GM08714 (cell line): ENCODE results near the gene P3H2.

Experiments used
- H3K4me3 ChIP-seq: fragments of 200-500 bp; sonication (Bioruptor generic); 2 replicates; pipeline ENCODE4 v1.5.1; 2014; ENCODE audit warnings: mild to moderate bottlenecking, low read length, inconsistent platforms
- ZNF274 ChIP-seq: IDR thresholded peaks from 2 replicates; pipeline ENCODE4 v1.6.1; 2012; ENCODE audit warnings: mild to moderate bottlenecking, low read depth, low read length

Gene P3H2

DNA sequence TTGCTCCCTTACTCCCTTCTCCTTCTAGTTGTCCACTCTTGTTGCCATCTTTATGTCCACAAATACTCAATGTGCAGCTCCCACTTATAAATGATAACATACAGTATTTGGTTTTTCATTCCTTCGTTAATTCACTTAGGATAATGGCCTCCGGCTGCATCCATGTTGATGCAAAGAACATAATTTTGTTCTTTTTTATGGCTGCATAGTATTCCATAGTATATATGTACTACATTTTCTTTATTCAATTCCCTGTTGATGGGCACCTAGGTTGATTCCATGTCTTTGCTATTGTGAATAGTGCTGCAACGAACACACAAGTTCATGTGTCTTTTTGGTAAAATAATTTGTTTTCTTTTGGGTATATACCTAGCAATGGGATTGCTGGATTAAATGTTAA, 21.3 kb upstream of the P3H2 start:
- no peak for TF ChIP-seq ZNF274
- no peak overlapping the region for H3K4me3 ChIP-seq

DNA sequence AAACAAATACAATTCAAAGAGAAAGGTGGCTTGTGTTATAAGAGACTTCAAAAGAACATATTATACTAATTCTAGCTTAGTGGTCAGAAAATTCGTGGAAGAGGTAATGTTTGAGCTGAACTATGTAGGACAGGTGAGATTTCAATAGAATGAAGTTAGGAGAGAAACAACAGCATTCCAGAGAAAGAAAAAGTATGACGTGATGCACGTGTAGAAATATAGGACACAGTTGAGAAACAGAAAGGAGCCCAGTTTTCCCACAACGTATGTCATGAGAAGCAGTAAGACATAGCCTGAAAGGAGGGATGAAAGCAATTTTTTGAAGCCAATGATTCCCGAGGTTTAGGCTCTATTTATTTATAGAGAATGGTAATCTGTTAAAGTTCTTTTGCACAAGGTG, 18.7 kb upstream of the P3H2 start:
- TF ChIP-seq ZNF274 = no peak
- H3K4me3 ChIP-seq = no peak overlapping the region

DNA sequence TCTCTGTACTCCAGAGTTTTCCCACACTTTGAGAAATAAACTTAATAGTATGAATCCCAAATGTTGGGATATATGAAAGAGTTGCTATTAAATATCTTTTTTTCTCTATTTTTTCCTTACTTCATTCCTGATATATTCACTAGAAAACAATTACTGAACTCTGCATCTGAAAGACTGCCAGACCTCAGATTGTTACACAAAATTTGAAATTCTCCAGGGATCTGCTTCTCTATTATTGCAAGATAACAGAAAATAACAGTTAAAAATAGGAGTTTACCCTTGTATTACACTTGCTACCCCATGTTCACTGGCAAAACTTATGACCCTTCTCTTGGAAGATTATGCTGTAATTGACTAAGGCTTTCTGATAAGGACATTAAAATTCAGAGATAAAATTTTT, 11.7 kb upstream of the P3H2 start:
- no peak overlapping the region for H3K4me3 ChIP-seq
- TF ChIP-seq ZNF274 = no peak

DNA sequence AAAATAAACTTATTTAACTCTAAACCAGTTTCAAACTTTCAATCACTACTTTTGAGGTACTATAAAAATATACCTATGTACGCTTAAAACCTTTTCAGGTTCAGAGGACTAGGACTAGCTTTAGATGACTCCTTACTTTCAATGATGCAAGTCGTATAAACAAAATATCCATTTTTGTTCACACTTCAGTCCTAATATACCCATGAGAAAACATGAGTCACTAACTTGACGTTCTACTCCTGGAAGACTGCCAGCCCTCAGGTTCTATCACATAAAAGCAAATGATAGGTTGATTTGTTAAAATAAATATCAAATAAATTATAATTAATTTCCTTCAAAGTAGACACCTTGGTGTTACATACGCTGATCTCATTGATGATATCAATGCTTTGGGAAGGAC, 10.6 kb upstream of the P3H2 start:
- no peak for TF ChIP-seq ZNF274
- H3K4me3 ChIP-seq = no peak overlapping the region

DNA sequence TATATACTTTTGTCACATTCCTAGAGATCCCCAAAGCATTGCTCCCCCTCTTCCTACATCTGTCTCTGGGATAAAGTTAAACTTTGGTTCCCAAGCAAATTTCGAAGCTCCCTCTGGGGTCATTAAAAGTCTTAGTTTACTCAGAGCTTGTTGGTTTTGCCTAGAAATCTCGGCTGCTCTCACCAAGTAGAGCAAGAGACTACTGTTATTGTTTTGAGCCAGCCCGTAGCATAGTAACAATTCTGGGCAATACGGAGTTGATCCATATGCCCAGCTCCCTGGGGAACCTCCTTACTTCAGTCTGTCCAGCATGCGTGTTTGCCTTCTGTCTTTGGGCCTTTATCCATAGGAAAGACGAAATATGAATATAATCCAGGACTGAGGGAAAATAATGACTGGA, 10.0 kb upstream of the P3H2 start:
- no peak for TF ChIP-seq ZNF274
- H3K4me3 ChIP-seq = no peak overlapping the region

DNA sequence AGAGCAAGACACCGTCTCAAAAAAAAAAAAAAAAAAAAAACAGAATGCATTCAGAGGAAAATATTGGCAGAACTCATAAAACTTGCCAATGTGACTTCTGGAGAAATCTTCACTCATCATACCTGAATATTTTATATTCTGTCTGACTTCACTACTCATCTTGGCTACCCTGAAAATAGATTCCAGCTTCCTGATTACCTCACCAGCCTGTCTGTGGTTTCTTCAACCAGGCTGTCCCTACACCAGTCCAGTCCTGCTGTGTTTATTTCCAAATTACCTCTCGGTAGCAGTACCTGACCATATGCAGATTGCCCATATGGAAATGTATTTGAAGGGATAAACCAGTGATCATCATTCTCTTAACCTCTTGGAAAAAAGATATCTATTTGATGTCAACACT, 9.3 kb upstream of the P3H2 start:
- TF ChIP-seq ZNF274 = no peak
- no peak overlapping the region for H3K4me3 ChIP-seq

DNA sequence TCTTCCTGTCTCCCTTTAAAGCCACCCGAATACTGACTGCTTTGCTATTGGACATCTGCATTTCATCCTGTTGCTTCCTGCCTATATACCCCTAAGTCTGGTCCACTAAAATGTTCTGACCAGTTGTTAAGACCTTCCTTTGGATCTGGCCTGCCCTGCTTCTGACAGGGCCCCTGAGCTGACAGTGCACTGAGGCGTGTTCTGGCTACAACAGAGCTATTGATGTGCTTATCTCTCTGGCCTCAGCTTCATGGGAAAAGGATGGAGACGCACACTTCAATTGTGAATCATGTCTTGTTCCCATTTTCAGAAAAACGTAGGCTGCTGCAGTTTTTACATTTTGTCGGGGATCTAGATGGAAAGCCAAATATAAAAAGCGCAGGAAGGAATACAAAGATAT, 7.1 kb upstream of the P3H2 start:
- TF ChIP-seq ZNF274 = no peak
- H3K4me3 ChIP-seq = no peak overlapping the region

DNA sequence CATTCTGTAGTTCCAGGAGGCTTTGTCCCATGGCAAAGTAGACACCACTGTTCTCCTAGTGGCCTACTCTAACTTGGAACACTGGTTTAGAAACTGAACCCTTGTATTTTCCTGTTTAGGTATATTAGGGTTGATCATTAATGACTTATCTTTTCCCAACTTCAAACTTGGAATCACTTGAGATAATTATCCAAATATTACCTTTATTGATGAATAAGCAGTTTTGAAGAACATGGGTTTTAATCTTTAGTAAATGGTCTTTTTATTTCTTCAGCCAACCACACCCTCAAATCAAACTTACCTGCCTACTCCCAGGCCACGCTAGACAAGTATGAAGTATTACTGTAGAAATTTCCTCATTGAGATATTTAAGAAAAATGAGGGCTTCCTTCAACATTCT, 6.5 kb upstream of the P3H2 start:
- H3K4me3 ChIP-seq = no peak overlapping the region
- TF ChIP-seq ZNF274 = no peak

DNA sequence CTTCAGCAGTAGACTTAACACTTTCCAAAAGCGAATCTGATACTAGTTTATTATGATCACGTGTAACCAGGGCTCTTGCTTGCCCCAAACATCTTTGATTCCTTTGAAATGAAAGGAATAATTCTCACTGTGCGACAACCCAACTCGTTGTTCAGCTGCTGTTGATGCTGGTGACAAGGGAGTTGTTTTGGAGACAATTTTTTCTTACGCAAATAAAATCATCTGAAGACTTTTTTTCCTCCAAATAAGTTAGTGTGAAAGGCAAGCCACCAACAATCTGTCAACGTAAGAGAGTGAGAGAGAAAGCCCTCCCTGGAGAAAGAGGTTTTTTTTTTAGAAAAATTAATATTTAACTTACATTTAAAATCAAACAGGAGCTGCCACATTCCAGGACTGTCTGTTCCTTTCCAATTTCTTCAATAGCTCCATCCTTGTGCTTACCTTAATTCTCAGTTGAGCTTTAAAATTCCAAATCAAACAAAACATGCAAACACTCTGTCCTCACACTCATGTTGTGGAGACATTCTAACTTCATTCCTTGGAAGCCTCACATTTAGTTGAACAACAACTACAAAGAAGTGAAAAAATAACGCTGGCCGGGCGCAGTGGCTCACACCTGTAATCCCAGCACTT, 4.9 kb upstream of the P3H2 start:
- no peak for TF ChIP-seq ZNF274

DNA sequence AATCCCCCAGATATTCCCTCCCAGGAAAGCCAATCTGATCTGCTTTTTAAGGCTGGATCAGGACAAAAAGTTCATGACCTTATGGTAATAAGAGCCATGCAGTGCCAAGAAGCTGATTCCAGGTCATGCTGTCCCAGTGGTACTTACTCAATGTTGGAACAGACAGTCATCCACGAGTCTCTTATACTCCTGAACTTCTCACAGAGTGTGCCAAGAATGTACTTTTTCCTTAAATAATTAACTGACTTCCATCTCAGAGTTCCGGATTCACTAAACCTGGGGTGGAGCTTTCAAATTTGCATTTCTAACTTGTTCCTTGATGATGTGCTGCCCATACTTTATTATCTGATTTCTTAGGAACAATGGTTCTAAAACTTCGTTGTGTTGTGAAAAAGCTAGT, 3.4 kb upstream of the P3H2 start:
- H3K4me3 ChIP-seq = no peak overlapping the region
- no peak for TF ChIP-seq ZNF274

More for the DNA sequence above, 4.9 kb upstream of the P3H2 start:
- no peak overlapping the region for H3K4me3 ChIP-seq

DNA sequence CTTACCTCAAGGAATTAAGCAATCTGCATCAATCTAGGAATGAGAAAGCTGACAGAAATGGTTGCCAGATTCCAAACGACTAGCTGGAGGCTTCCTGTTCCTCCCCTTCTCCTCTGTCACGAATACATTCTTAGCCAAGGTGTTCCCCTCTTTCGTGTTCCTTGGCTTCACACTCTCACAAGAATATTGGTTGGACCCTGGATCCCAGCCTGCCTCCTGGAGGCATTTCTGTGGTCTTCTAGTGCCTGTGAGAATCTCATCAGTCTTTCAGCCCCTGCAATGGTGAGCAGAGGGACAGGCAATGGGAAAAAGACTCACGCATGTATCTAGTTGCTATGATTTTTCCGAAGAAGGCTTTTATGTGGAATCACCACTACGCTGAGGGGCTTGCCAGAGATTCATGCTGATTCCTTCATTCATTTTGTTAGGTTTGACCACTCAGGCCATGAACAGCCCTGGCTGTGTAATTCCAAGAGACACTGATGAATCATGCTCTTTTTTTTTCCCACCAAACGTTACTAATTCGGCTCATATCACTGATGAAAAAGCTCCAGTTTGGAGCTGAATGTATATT, 1.6 kb upstream of the P3H2 start:
- H3K4me3 ChIP-seq = no peak overlapping the region
- TF ChIP-seq ZNF274 = no peak

DNA sequence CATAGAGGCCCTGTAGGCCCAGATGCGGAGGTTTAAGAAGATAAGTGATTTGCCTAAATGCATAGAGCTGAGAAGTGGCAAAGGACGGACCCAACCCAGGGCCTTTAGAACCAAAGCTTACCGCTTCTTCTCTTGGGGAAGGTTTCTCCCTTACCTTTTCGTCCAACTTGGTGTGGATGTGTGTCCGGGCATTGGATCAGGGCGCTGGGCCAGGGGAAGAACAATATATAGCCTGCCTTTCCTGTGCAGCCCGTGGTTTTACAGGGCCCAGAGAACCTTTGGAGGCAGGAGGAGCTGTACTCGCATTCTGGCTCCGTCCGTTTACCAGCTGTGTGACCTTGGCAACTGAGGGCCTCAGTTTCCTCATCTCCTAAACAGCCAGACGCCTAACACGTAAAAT, 686 bp upstream of the P3H2 start:
- no peak overlapping the region for H3K4me3 ChIP-seq
- TF ChIP-seq ZNF274 = no peak

DNA sequence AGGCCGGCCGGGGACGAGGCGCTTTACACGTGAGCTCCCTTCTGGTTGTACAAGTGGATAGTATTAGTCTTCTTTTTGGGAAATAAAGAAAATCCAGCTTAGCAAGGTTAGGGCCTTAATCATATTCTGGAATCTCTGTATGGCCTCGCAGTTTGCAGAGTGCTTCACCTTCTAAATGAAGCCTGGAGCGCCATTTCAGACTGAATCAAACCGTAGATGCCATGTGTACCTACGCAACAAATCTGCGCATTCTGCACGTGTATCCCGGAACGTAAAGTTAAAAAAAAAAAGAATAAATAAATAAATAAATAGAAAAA, 322 bp upstream of the P3H2 start:
- no peak for TF ChIP-seq ZNF274
- H3K4me3 ChIP-seq = peak overlapping the region; percentile 36; the same call in 1 of the 2 replicates

DNA sequence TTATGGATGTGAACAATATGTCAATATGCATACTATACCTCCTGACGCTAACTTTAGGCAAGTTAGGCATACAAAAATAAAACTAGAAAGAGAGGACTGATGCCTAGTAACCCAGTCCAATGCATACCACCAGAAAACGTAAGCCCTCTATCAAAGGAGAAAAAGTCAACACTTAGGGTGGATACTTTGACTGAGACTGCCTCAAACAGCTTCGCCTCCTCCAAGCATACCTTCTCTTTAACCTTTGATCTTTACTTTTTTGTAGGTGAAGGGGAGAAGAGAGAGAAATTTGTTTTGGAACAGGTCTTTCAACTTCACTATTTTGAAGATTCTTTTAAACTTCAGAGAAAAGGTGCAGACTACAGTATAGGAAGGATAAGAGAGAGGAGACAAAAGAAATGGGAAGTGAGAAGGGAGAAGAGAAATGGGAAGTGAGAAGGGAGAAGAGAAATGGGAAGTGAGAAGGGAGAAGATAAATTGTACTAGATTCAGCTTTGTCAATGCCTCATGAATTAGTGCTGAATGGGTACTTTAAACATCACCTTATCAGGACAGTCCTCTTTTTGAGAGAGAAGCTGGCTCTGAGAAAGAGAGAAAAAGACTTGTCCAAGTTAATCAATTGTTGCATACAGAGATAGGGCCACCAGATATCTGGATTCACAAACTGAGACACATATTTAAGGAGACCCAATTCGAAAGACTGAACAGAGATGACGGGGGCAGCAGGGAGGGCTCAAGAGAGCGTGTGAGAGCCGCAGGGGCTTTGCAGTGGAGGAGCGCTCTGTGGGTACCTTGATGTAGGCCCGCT, 1.0 kb downstream of the P3H2 start:
- H3K4me3 ChIP-seq = peak overlapping the region; percentile 4; the same call in 1 of the 2 replicates
- no peak for TF ChIP-seq ZNF274

DNA sequence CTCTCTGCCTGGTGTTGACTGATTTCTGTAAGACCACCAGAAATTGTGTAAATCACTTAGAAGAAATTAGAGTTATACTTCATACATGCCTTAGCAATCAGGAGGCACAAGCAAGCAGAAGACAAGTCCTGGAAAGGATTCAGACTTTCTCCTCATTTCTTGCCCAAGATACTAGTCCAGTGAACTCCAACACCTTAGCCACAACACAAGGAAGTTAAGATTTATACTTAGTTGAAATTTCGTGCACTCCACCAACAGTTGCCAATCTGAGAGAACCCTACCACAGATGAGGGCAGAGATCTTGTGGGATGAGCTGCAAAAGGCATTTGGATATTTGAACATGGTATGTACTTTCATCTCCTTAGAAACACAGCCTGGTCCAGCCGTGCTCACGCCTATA, 2.3 kb downstream of the P3H2 start:
- H3K4me3 ChIP-seq = no peak overlapping the region
- no peak for TF ChIP-seq ZNF274
